ENCODE data around the gene KRTAP10-4. TPM values are rescaled to one million over a fixed set of nuclear protein-coding genes. Genes with fewer than 3 reads are reported as not detected.

The KRTAP10-4 gene
- total and polyA plus RNA-seq, 12 donors = not detected

DNA sequence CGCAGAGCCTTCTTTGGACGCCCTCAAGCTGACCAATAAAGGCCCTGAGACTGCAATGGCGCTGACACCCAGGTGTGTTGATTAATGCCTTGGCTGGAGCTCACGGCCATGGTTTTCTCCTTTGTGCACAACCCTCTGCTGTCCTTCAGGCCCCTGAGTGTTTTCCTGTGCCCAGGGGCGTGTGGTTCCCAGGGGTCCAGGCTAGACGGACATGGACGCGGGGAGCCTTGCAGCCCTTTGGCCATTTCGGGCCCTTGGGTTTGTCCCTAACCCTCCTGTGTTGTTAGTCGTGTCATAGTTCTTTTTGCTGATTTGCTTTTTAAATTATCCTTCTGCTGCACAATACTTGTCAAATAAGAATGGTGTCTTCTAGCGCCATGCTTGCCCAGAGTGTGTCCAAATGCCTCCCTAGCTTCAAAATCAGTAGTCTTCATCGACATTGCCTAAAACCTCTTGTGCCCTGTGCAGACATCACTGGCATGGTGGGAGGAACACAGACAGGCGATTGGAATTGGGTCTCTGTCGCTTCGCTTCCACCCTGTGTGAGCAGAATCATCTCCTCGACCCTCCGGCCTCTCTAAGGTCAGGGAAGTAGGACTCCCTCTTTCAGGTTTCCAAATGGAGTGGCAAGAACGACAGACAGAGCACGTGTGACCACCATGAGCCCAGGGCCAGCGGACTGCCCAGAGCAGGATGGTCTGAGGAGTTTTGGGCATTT lies 1.9 kb downstream of the KRTAP10-4 start:
- TF ChIP-seq, protein P1, sequence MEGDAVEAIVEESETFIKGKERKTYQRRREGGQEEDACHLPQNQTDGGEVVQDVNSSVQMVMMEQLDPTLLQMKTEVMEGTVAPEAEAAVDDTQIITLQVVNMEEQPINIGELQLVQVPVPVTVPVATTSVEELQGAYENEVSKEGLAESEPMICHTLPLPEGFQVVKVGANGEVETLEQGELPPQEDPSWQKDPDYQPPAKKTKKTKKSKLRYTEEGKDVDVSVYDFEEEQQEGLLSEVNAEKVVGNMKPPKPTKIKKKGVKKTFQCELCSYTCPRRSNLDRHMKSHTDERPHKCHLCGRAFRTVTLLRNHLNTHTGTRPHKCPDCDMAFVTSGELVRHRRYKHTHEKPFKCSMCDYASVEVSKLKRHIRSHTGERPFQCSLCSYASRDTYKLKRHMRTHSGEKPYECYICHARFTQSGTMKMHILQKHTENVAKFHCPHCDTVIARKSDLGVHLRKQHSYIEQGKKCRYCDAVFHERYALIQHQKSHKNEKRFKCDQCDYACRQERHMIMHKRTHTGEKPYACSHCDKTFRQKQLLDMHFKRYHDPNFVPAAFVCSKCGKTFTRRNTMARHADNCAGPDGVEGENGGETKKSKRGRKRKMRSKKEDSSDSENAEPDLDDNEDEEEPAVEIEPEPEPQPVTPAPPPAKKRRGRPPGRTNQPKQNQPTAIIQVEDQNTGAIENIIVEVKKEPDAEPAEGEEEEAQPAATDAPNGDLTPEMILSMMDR (IDR thresholded peaks at IDR 0.05) = no peak
- Histone ChIP-seq H3K27ac (no peak overlapping the region), H3K4me1 (no peaks in the 10 kb centered on the region), H3K36me3 (no peaks in the 10 kb centered on the region), H3K4me3 (no peak overlapping the region), H3K27me3 (peaks cover 0 to 33% (median 0%) of the 10 kb centered on the region in 7 donors), H3K9me3 (peaks cover 0 to 34% (median 14%) of the 10 kb centered on the region in 11 donors)
- DNase-seq (no peak), ATAC-seq (no peak)
- intact Hi-C loops (cut with DNase I) = no loop called here
- WGBS, 2 donors = 85 to 86% methylated on average over 20 of the region's 20 CpGs

DNA sequence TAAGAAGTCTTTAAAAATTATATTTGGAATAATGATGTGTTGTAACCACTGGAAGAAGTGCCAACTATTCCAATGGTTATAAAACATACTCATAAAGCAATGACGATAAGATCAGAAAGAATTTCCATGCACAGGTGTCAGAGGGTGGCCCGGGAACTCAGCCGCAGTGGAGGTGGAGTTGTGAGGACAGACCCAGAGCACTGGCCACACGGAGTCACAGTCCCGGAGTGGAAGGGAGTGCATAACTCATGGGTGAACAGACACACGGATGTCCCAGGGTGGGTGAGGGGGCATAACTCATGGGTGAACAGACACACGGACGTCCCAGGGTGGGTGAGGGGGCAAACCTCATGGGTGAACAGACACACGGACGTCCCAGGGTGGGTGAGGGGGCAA lies 2.5 kb downstream of the KRTAP10-4 start:
- no peak for DNase-seq
- Histone ChIP-seq H3K27ac (no peak overlapping the region), H3K9me3 (peaks cover 0 to 34% (median 17%) of the 10 kb centered on the region in 11 donors), H3K4me3 (no peak overlapping the region), H3K27me3 (peaks cover 0 to 34% (median 0%) of the 10 kb centered on the region in 7 donors), H3K36me3 (no peaks in the 10 kb centered on the region), H3K4me1 (no peaks in the 10 kb centered on the region)
- TF ChIP-seq, protein P1 (IDR thresholded peaks at IDR 0.05) = no peak
- 87 to 88% methylated on average over 10 of the region's 10 CpGs for WGBS, 2 donors
- intact Hi-C loops (cut with DNase I) = no loop called here
- ATAC-seq = no peak

DNA sequence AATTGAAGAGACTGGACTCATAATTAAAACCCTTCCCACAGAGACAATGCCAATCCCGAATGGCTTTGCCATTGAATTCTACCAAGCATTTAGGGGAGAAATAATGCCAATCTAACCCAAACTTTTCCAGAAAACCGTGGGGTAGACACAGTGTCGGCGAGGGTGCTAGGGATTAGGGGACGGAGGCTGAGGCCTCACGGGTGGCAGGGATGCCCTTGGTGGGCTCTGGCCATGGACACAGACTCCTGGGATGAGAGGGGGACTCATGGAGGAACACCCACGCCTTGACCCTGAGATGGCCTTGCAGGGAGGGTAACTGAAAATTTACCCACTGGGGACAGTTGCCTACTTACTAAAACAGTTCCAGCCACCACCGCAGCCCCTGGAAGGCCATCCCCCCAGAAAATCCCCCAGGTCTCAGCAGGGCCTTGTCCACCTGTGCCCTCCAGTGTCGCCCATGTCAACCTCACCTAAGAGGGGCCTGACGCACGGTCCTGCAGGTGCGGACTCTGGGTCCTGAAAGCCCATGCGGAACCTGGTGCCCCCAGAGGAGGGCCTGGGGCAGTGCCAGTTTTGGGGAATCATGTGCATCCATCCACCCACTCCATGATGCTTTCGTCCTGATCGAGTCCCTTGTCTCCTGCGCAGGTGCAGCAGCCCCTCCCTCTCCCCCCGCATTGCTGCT lies 5.0 kb downstream of the KRTAP10-4 start:
- peaks cover 0 to 40% (median 0%) of the 10 kb centered on the region in 7 donors for H3K27me3 ChIP-seq
- no peak overlapping the region for H3K4me3 ChIP-seq
- no peak for ATAC-seq
- peaks cover 0 to 40% (median 18%) of the 10 kb centered on the region in 11 donors for H3K9me3 ChIP-seq
- no peak for DNase-seq
- intact Hi-C loops (cut with DNase I) = no loop called here
- WGBS, 2 donors = 93 to 96% methylated on average over 17 of the region's 17 CpGs
- H3K27ac ChIP-seq = no peak overlapping the region
- no peaks in the 10 kb centered on the region for H3K4me1 ChIP-seq
- no peaks in the 10 kb centered on the region for H3K36me3 ChIP-seq
- TF ChIP-seq, protein P1 (IDR thresholded peaks at IDR 0.05) = no peak

DNA sequence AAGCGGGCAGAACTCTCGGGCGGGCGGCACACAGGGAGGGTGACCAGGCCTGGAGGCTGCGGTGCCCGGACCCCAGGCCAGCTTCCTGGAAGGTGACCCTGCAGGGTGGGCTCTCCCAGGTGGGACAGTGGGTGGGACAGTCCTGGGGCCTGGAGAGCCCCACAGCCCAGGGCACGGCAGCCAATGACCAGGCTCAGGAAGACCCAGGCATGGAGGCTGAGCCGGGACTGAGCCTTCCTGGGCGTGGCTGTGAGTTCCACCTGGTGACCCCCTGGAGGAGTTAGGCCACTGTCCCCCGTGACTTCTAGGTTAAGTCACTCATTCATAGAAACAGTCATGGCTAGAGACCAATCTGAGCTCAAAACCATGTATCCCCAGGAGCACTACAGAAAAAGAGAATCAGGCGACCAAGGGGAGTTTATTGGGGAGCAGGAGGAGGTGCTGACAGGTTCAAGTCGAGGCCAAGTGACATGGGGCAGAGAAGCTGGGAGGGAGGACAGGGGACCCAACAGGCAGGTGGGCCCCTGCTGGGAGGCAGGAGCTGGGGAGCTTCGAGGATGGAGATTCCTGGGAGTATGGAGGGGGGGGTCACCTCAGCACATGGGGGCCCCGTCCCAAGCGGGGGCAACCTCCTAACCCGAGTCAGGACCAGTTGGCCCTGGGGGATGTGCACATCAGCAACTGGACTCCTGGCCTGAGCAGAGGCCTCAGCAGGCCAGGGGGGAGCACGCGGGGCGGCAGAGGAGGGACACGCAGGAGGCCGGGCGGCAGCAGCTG lies 5.7 kb downstream of the KRTAP10-4 start:
- Histone ChIP-seq H3K36me3 (no peaks in the 10 kb centered on the region), H3K27me3 (peaks cover 0 to 43% (median 1%) of the 10 kb centered on the region in 7 donors), H3K4me3 (no peak overlapping the region), H3K4me1 (no peaks in the 10 kb centered on the region), H3K27ac (no peak overlapping the region), H3K9me3 (peaks cover 0 to 40% (median 18%) of the 10 kb centered on the region in 11 donors)
- 70 to 74% methylated on average over 22 of the region's 22 CpGs for WGBS, 2 donors
- DNase-seq = no peak
- intact Hi-C loops (cut with DNase I) = no loop called here
- TF ChIP-seq, protein P1 (IDR thresholded peaks at IDR 0.05) = no peak
- no peak for ATAC-seq

Data from heart right ventricle (tissue), 16 donors.